GM12891 (cell line): ENCODE data around the gene DHRSX.

Experiments used
- PAX5 ChIP-seq: IDR thresholded peaks from 2 replicates; pipeline ENCODE4 v1.6.1; 2011; ENCODE audit warnings: low read length, moderate library complexity, mild to moderate bottlenecking; ENCODE audit not compliant: insufficient read depth, severe bottlenecking
- POLR2A ChIP-seq: IDR thresholded peaks from 2 replicates; pipeline ENCODE4 v1.6.1; 2011; ENCODE audit warnings: low read depth, low read length, control low read depth
- POLR2AphosphoS5 ChIP-seq: IDR thresholded peaks from 2 replicates; pipeline ENCODE4 v1.6.1; 2011; ENCODE audit warnings: low read depth, low read length, control low read depth
- POU2F2 ChIP-seq: IDR thresholded peaks from 2 replicates; pipeline ENCODE4 v1.6.1; 2011; ENCODE audit warnings: low read depth, mild to moderate bottlenecking, control low read depth, low read length, moderate library complexity
- SPI1 ChIP-seq: IDR thresholded peaks from 2 replicates; pipeline ENCODE4 v1.6.1; 2011; ENCODE audit warnings: low read depth, low read length, control low read depth
- TAF1 ChIP-seq: IDR thresholded peaks from 2 replicates; pipeline ENCODE4 v1.6.1; 2011; ENCODE audit warnings: low read depth, low read length, control low read depth

GRCh38 chrX:2488621-2489285 lies 12.0 kb downstream of the DHRSX start:
- TF ChIP-seq TAF1, result no peak
- no peak for TF ChIP-seq POLR2A
- TF ChIP-seq POLR2AphosphoS5, result no peak
- no peak for TF ChIP-seq POU2F2
- TF ChIP-seq PAX5, result no peak
- TF ChIP-seq SPI1, result no peak
